Peyer's patch (tissue), 4 donors: Measurements from ENCODE around the gene TARS2. TPM values are rescaled to one million over a fixed set of nuclear protein-coding genes. Genes with fewer than 3 reads are reported as not detected.

Experiments
- DNase-seq, 3 donors: peaks; one replicate each; pipeline ENCODE4 v3.0.0-alpha.2; 2017 to 2019
- H3K27ac ChIP-seq, 4 donors: fragments of 200-600 bp; sonication (generic); one replicate each; pipeline ENCODE4 v1.5.1; 2016 to 2019
- H3K27me3 ChIP-seq, 2 donors: fragments of 200-600 bp; sonication (generic); one replicate each; pipeline ENCODE4 v1.5.1; 2019
- H3K36me3 ChIP-seq, 3 donors: fragments of 200-600 bp; sonication (generic); one replicate each; pipeline ENCODE4 v1.5.1; 2016 to 2019
- H3K4me1 ChIP-seq, 4 donors: fragments of 200-600 bp; sonication (generic); one replicate each; pipeline ENCODE4 v1.5.1; 2016 to 2019
- H3K4me3 ChIP-seq, 4 donors: fragments of 200-600 bp; sonication (generic); 1 replicate in 3 of 4; 2 replicates in 1 of 4; pipeline ENCODE4 v1.5.1; 2016 to 2019; ENCODE audit warnings: mild to moderate bottlenecking in 1 of 4
- H3K9me3 ChIP-seq, 4 donors: fragments of 200-600 bp; sonication (generic); one replicate each; pipeline ENCODE4 v1.5.1; 2016 to 2019; ENCODE audit warnings: mild to moderate bottlenecking in 1 of 4
- POLR2A ChIP-seq, 2 donors: fragments of 450-650 bp; IDR thresholded peaks; one replicate each; pipeline ENCODE4 v1.5.1; 2017; ENCODE audit warnings: antibody characterized with exemption in 2 of 2, mild to moderate bottlenecking in 2 of 2, moderate library complexity in 2 of 2
- total RNA-seq, 4 donors: library from RNA; depleted of rRNA; stranded (reverse); fragments of >200 nt; gene quantifications; one replicate each; pipeline ENCODE4 v1.1.0, GENCODE V29; 2016
- TF ChIP-seq, protein P1 (sequence below), 6 experiments: fragments of 450-650 bp in 4 of 6; fragments of 200-600 bp in 2 of 6; sonication (generic) in 1 of 6; IDR thresholded peaks; one replicate each; pipeline ENCODE4 v1.5.1; 2017 to 2019; ENCODE audit warnings: antibody characterized with exemption in 6 of 6, mild to moderate bottlenecking in 3 of 6, moderate library complexity in 1 of 6

The TARS2 gene
- total RNA-seq, 4 donors from 2014 or later = 7.7 to 15.4 (median 12.3) TPM

DNA sequence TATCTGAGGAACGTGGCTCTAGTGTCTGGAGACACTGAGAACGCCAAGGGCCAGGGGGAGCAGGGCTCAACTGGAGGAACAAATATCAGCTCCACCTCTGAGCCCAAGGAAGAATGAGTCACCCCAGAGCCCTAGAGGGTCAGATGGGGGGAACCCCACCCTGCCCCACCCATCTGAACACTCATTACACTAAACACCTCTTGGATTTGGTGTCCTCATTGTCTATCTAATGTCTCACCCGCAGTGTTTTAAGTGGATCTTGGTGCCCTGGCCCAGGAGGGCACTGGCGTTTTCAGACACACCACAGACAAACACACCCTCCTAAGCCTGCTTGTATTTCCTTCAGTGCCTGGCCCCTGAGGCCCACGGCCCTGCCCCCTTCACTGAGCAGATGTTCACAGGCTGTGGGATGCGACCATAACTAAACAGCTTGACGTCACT lies 26.2 kb downstream of the TARS2 start:
- Histone ChIP-seq H3K4me1 (peaks cover 0 to 7% (median 4%) of the 10 kb centered on the region in 4 donors), H3K36me3 (peaks cover 0 to 5% (median 0%) of the 10 kb centered on the region in 3 donors), H3K27ac (no peak overlapping the region), H3K9me3 (no peaks in the 10 kb centered on the region), H3K4me3 (no peak overlapping the region), H3K27me3 (no peaks in the 10 kb centered on the region)
- DNase-seq = no peak
- TF ChIP-seq, protein P1, sequence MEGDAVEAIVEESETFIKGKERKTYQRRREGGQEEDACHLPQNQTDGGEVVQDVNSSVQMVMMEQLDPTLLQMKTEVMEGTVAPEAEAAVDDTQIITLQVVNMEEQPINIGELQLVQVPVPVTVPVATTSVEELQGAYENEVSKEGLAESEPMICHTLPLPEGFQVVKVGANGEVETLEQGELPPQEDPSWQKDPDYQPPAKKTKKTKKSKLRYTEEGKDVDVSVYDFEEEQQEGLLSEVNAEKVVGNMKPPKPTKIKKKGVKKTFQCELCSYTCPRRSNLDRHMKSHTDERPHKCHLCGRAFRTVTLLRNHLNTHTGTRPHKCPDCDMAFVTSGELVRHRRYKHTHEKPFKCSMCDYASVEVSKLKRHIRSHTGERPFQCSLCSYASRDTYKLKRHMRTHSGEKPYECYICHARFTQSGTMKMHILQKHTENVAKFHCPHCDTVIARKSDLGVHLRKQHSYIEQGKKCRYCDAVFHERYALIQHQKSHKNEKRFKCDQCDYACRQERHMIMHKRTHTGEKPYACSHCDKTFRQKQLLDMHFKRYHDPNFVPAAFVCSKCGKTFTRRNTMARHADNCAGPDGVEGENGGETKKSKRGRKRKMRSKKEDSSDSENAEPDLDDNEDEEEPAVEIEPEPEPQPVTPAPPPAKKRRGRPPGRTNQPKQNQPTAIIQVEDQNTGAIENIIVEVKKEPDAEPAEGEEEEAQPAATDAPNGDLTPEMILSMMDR (IDR thresholded peaks at IDR 0.05) = no peak

DNA sequence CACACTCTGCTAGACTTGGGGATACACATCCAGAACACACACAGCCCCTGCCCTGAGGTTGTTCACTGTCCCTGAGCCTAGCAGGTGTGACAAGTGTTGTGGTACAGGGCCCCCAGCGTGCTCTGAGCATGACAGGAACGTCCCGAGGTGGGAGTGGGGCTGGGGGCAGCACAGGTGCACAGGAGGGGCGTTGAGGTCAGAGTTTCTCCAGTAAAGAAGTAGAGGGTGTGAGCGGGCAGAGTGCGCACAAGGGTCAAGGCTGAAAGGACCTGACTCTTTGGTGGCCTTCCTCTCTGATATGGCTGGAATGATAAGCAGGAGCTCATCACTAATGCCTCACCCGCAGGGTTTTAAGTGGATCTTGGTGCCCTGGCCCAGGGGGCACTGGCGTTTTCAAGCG lies 27.0 kb downstream of the TARS2 start:
- Histone ChIP-seq H3K9me3 (no peaks in the 10 kb centered on the region), H3K27ac (no peak overlapping the region), H3K4me3 (no peak overlapping the region), H3K27me3 (no peaks in the 10 kb centered on the region), H3K4me1 (peaks cover 0 to 7% (median 4%) of the 10 kb centered on the region in 4 donors), H3K36me3 (peaks cover 0 to 5% (median 0%) of the 10 kb centered on the region in 3 donors)
- no peak for DNase-seq
- no peak for TF ChIP-seq POLR2A (IDR thresholded peaks at IDR 0.05)
- TF ChIP-seq, protein P1 (IDR thresholded peaks at IDR 0.05) = no peak

DNA sequence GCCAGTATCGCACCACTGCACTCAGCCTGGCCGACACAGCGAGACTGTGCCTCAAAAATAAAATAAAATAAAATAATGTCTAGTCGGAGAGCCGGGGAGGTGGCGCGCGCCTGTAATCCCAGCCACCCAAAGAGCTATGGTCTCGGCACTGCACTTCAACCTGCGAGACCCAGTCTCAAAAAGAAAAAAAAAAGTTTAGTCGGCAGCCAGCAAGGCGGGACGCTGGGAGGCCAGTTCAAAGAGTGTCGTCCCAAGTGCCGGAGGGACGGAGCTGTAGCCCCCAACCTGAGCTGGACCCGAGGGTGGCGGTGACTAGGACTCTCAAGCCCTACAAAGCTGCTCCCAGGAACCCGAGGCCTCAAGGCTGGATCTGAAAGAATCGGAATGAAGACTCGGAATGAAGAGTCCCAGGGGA lies 27.7 kb downstream of the TARS2 start:
- Histone ChIP-seq H3K4me3 (peak overlapping the region; percentile 53 to 68 (median 62)), H3K36me3 (peaks cover 0 to 5% (median 0%) of the 10 kb centered on the region in 3 donors), H3K9me3 (no peaks in the 10 kb centered on the region), H3K4me1 (peaks cover 0 to 7% (median 4%) of the 10 kb centered on the region in 4 donors), H3K27ac (peak overlapping the region; percentile 33 to 86 (median 81)), H3K27me3 (no peaks in the 10 kb centered on the region)
- TF ChIP-seq, protein P1 (IDR thresholded peaks at IDR 0.05) = no peak
- no peak for TF ChIP-seq POLR2A (IDR thresholded peaks at IDR 0.05)
- peak in 1 of 3 donors; percentile 19 for DNase-seq

DNA sequence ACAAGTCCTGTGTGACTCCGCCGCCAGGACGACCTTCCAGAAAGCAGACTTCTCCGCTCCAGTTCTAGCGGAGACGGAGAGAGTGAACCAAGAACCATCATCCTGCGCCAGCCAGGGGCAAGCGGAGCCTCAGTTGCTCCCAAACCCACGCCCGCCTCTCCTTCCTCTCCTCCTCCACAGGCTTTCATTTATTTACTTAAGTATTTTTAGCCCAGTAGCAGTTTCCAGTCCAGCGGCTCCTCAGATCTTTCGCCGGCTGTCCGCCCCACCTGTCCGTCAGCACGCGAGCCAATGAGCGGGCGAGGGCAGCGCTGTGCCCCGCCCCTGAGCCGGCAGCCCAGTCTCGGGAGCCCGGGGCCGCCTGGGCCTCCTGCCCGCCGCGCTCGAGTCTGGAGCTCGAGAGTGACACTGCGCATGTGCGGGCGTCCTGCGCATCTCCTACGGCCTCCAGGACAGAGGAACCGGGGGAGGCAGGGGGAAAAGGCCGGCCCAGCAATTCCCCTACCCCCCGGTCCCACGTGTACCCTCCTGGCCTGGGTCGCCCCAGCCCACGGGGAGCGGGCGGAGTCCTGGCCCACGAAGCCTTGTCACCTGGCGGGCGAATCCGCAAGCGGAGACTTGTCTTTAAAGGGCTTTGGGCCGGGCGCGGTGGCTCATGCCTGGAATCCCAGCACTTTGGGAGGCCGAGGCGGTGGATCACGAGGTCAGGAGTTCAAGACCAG lies 28.3 kb downstream of the TARS2 start, which contains the start of gene FALEC:
Gene FALEC, plus strand, starts transcription at position 425 of the 722 bp plus-strand sequence.
- DNase-seq = peak; percentile 91 to 97 (median 96)
- peaks cover 0 to 7% (median 4%) of the 10 kb centered on the region in 4 donors for H3K4me1 ChIP-seq
- H3K27ac ChIP-seq = peak within 1 kb of the TSS; percentile 48 to 86 (median 81)
- no peaks in the 10 kb centered on the region for H3K27me3 ChIP-seq
- H3K36me3 ChIP-seq = peaks cover 0 to 5% (median 0%) of the 10 kb centered on the region in 3 donors
- TF ChIP-seq, protein P1 (IDR thresholded peaks at IDR 0.05) = peak in 3 of 6 experiments; percentile 16 to 33 (median 25)
- peak; percentile 15 to 23 for TF ChIP-seq POLR2A (IDR thresholded peaks at IDR 0.05)
- no peaks in the 10 kb centered on the region for H3K9me3 ChIP-seq
- H3K4me3 ChIP-seq = peak within 1 kb of the TSS; percentile 53 to 68 (median 62)

DNA sequence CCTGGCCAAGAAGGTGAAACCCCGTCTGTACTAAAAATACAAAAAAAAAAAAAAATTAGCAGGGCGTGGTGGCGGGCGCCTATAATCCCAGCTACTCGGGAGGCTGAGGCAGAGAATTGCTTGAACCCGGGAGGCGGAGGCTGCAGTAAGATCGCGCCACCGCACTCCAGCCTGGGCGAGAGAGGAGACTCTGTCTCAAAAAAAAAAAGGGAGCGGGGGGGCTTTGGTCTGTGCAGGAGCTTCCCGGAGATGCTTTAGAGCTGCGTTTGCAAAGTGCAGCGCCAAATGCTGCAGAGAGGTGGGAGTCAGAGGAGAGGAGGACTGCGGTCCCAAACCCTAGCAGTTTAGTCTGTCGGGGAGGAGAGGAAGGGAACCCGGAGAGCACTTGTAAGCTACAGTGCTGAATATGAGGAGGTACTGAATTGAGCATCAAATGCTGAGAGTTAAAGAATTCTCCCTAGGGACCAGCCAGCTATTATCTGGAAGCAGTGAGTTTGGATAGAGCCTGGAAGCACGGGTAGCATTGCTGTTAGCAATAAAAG lies 28.9 kb downstream of the TARS2 start:
- Histone ChIP-seq H3K27ac (peak overlapping the region; percentile 48 to 86 (median 81)), H3K9me3 (no peaks in the 10 kb centered on the region), H3K36me3 (peaks cover 0 to 1% (median 0%) of the 10 kb centered on the region in 3 donors), H3K4me3 (peak overlapping the region; percentile 53 to 68 (median 62)), H3K4me1 (peaks cover 0 to 7% (median 4%) of the 10 kb centered on the region in 4 donors), H3K27me3 (no peaks in the 10 kb centered on the region)
- TF ChIP-seq, protein P1 (IDR thresholded peaks at IDR 0.05) = peak in 2 of 6 experiments; percentile 3
- no peak for TF ChIP-seq POLR2A (IDR thresholded peaks at IDR 0.05)
- no peak for DNase-seq
